Measurements from ENCODE around the gene PDGFB.
A peak's percentile ranks its signal among the peaks of the same experiment; 100 is the strongest.

Gene PDGFB

DNA sequence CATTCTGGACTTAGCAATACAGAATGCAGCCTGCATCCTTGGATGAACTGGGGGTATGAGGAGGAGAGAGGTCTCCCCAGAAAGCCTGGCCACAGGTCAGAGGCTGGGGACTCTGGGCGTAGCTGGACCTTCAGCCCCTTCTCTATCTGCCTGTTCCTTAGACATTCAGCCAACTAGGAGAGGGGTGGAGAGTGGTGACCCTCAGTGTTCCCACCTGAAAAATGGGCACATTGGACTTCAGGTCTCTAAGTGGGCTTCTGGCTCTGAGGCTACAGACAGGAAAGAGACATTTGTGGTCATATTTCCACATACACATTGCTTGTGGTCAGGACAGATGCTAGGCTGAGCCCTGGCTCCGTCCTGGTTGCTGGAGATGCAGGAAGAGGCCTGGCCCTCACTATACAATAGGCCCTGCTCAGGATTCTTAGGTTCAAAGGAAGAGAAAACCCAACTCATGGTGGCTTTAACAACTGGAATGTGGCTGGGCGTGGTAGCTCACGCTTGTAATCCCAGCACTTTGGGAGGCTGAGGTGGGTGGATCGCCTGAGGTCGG lies 62.2 kb downstream of the PDGFB start:
- Histone ChIP-seq H3K9me3 (ENCODE audit: severe bottlenecking) (no peaks in the 10 kb centered on the region), H3K27me3 (ENCODE audit: insufficient read depth, poor library complexity, severe bottlenecking) (no peaks in the 10 kb centered on the region), H3K27ac (ENCODE audit: poor library complexity, severe bottlenecking) (no peak overlapping the region), H3K4me3 (ENCODE audit: severe bottlenecking) (no peak overlapping the region), H3K36me3 (ENCODE audit: low read depth) (no peaks in the 10 kb centered on the region), H3K4me1 (ENCODE audit: insufficient read depth, poor library complexity, severe bottlenecking) (peaks cover 11% of the 10 kb centered on the region)
- TF ChIP-seq, protein P1, sequence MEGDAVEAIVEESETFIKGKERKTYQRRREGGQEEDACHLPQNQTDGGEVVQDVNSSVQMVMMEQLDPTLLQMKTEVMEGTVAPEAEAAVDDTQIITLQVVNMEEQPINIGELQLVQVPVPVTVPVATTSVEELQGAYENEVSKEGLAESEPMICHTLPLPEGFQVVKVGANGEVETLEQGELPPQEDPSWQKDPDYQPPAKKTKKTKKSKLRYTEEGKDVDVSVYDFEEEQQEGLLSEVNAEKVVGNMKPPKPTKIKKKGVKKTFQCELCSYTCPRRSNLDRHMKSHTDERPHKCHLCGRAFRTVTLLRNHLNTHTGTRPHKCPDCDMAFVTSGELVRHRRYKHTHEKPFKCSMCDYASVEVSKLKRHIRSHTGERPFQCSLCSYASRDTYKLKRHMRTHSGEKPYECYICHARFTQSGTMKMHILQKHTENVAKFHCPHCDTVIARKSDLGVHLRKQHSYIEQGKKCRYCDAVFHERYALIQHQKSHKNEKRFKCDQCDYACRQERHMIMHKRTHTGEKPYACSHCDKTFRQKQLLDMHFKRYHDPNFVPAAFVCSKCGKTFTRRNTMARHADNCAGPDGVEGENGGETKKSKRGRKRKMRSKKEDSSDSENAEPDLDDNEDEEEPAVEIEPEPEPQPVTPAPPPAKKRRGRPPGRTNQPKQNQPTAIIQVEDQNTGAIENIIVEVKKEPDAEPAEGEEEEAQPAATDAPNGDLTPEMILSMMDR (IDR thresholded peaks at IDR 0.05; ENCODE audit: poor library complexity, severe bottlenecking) = no peak
- DNase-seq (ENCODE audit: low spot score) (no peak), ATAC-seq (ENCODE audit: low read depth) (no peak)

DNA sequence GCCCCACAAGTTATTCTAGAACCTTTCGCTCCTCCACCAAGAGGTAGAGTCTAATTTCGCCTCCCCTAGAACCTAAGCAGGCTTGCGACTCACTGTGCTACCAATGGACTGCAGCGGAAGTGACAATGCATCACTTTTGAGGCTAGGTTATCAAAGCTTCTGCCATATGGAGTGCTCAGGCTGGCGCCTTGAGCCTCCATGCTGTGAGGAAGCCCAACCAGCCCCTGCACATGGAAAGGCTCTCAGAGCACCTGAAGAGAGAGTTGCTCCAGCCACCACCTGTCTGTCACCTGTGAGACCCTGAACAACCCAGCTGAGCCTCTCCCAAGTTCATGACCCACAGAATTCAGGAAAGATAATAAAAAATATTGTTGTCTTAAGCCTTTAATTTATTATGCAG lies 63.0 kb downstream of the PDGFB start:
- ATAC-seq (ENCODE audit: low read depth) (no peak), DNase-seq (ENCODE audit: low spot score) (no peak)
- Histone ChIP-seq H3K9me3 (ENCODE audit: severe bottlenecking) (no peaks in the 10 kb centered on the region), H3K27ac (ENCODE audit: poor library complexity, severe bottlenecking) (no peak overlapping the region), H3K27me3 (ENCODE audit: insufficient read depth, poor library complexity, severe bottlenecking) (no peaks in the 10 kb centered on the region), H3K36me3 (ENCODE audit: low read depth) (no peaks in the 10 kb centered on the region), H3K4me1 (ENCODE audit: insufficient read depth, poor library complexity, severe bottlenecking) (peaks cover 19% of the 10 kb centered on the region), H3K4me3 (ENCODE audit: severe bottlenecking) (no peak overlapping the region)
- TF ChIP-seq, protein P1 (IDR thresholded peaks at IDR 0.05; ENCODE audit: poor library complexity, severe bottlenecking) = no peak

DNA sequence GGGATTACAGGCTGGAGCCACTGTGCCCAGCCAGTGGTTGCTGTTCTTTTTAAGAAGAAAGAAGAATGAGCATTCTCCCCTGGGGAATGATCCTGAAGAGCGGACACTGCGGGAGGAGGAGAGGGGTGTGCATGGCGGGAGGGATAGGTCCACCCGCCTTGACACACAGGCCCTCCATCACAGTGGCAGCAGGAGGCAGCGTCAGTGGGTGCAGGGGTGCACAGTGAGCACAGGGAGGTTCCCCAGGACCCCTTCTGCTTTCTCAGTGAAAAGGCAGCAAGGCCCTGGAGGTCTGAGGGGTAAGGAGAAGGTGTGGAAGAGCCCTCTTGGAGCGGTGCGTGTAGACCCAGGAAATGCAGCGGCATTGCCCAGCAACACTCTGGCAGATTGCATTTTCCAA lies 63.4 kb downstream of the PDGFB start:
- no peak for ATAC-seq (ENCODE audit: low read depth)
- H3K4me3 ChIP-seq (ENCODE audit: severe bottlenecking) = no peak overlapping the region
- peaks cover 23% of the 10 kb centered on the region for H3K4me1 ChIP-seq (ENCODE audit: insufficient read depth, poor library complexity, severe bottlenecking)
- H3K9me3 ChIP-seq (ENCODE audit: severe bottlenecking) = no peaks in the 10 kb centered on the region
- no peaks in the 10 kb centered on the region for H3K36me3 ChIP-seq (ENCODE audit: low read depth)
- H3K27me3 ChIP-seq (ENCODE audit: insufficient read depth, poor library complexity, severe bottlenecking) = no peaks in the 10 kb centered on the region
- no peak overlapping the region for H3K27ac ChIP-seq (ENCODE audit: poor library complexity, severe bottlenecking)
- no peak for DNase-seq (ENCODE audit: low spot score)
- TF ChIP-seq, protein P1 (IDR thresholded peaks at IDR 0.05; ENCODE audit: poor library complexity, severe bottlenecking) = no peak

DNA sequence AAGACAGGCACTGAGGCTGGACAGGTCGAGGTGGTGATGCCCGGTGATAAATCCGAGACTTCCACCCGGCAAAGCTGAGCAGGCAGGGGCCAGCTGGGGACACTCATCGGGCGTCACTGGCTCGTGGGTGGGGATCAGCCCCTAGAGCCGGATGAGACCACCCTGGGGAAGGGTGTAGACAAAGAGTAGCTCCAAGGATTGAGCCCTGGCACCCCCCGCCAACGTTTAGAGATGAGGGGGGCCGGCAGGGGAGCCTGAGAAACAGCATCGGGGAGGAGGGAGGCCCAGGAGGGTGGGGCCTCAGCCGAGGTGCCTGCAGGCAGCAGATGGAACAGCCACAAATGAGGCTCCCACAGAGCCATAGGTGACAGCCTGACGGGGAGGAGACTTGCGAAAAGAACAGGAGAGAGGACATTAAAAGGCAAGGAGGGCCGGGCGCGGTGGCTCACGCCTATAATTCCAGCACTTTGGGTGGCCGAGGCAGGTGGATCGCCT lies 64.9 kb downstream of the PDGFB start:
- ATAC-seq (ENCODE audit: low read depth) = no peak
- TF ChIP-seq, protein P1 (IDR thresholded peaks at IDR 0.05; ENCODE audit: poor library complexity, severe bottlenecking) = no peak
- no peak for DNase-seq (ENCODE audit: low spot score)
- peaks cover 38% of the 10 kb centered on the region for H3K4me1 ChIP-seq (ENCODE audit: insufficient read depth, poor library complexity, severe bottlenecking)
- no peaks in the 10 kb centered on the region for H3K27me3 ChIP-seq (ENCODE audit: insufficient read depth, poor library complexity, severe bottlenecking)
- no peaks in the 10 kb centered on the region for H3K9me3 ChIP-seq (ENCODE audit: severe bottlenecking)
- H3K4me3 ChIP-seq (ENCODE audit: severe bottlenecking) = no peak overlapping the region
- peak overlapping the region; percentile 96 for H3K27ac ChIP-seq (ENCODE audit: poor library complexity, severe bottlenecking)
- H3K36me3 ChIP-seq (ENCODE audit: low read depth) = no peaks in the 10 kb centered on the region

DNA sequence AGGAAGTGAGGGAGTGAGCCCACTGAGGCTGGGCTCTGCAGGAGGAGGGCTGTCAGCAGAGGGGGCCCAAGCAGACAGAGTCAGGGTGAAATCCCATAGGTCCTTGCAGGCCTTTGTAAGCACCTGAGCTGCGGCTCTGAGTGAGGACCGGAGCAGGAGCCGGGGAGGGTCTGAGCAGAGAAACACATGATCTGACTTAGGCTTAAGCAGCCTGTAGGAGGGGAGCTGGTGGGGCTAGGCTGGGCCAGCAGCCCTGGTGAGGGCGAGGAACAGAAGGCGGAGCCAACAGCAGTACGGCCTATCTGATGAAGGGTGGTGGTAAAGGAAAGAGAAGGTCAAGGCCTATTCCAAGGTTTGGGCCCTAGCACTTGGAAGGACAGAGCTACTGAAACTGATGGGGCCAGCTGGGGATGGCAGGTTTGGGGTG lies 65.4 kb downstream of the PDGFB start:
- Histone ChIP-seq H3K9me3 (ENCODE audit: severe bottlenecking) (no peaks in the 10 kb centered on the region), H3K27ac (ENCODE audit: poor library complexity, severe bottlenecking) (peak overlapping the region; percentile 96), H3K27me3 (ENCODE audit: insufficient read depth, poor library complexity, severe bottlenecking) (no peaks in the 10 kb centered on the region), H3K4me1 (ENCODE audit: insufficient read depth, poor library complexity, severe bottlenecking) (peaks cover 43% of the 10 kb centered on the region), H3K36me3 (ENCODE audit: low read depth) (no peaks in the 10 kb centered on the region), H3K4me3 (ENCODE audit: severe bottlenecking) (no peak overlapping the region)
- TF ChIP-seq, protein P1 (IDR thresholded peaks at IDR 0.05; ENCODE audit: poor library complexity, severe bottlenecking) = no peak
- no peak for ATAC-seq (ENCODE audit: low read depth)
- no peak for DNase-seq (ENCODE audit: low spot score)
